Iris pigment epithelial cell (primary cell): ENCODE results near the gene FAM222B.
"Not testable (repeated sequence)": the region's sequence is repeated elsewhere in the genome, so short reads cannot be mapped to it uniquely, and the experiment has no call there.

Experiments used
- DNase-seq: peaks from one replicate; pipeline ENCODE4 v3.0.0-alpha.2; 2011; ENCODE audit warnings: low read depth

Gene FAM222B

DNA sequence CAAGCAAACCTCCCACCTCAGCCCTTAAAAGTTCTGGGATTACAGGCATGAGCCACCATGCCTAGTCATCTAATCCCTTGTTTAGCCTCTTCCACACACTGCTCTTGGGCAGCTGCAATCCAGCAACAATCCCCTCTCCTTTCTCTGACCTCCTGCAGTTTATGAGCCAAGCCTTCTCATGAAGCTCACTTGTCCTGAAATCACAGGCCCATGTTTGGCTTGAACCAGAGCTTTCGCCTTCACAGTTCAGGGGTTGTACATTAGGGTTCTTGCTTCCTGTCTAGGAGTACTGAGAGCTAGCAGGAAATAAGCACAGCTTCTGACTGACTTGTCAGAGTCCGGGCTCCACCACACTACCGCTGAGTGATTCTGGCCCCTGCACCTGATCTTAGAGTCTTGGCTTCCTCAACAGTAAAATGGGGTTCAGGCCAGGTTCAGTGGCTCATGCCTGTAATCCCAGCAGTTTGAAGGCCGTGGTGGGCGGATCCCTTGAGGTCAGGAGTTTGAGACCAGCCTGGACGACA lies 28.5 kb upstream of the FAM222B start:
- DNase-seq = peak; percentile 24

- DNase-seq = no peak
Observed at GRCh38 chr17:28867276-28867675, 24.7 kb upstream of the FAM222B start.

DNA sequence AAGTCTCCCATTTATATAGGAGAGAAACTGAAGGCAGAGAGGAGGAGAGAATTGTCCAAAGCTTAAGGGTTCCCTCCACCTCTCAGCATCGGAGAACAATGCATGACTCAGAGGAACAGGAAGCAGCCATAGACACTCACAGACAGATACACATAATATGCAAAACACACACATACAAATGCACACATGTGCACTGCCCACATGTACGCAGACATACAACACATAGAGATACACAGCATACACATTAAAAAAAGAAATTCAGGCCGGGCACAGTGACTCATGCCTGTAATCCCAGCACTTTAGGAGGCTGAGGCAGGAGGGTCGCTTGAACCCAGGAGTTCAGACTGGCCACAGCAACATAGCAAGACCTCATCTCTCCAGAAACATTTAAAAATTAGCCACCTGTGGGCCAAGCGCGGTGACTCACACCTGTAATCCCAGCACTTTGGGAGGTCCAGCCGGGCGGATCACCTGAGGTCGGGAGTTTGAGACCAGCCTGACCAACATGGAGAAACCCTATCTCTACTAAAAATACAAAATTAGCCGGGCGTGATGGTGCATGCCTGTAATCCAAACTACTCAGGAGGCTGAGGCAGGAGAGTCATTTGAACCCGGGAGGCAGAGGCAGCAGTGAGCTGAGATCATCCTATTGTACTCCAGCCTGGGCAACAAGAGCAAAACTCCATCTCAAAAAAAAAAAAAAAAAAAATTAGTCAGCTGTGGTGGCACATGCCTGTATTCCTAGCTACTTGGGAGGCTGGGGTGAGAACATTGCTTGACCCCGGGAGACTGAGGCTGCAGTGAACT lies 23.6 kb upstream of the FAM222B start:
- no peak for DNase-seq

DNA sequence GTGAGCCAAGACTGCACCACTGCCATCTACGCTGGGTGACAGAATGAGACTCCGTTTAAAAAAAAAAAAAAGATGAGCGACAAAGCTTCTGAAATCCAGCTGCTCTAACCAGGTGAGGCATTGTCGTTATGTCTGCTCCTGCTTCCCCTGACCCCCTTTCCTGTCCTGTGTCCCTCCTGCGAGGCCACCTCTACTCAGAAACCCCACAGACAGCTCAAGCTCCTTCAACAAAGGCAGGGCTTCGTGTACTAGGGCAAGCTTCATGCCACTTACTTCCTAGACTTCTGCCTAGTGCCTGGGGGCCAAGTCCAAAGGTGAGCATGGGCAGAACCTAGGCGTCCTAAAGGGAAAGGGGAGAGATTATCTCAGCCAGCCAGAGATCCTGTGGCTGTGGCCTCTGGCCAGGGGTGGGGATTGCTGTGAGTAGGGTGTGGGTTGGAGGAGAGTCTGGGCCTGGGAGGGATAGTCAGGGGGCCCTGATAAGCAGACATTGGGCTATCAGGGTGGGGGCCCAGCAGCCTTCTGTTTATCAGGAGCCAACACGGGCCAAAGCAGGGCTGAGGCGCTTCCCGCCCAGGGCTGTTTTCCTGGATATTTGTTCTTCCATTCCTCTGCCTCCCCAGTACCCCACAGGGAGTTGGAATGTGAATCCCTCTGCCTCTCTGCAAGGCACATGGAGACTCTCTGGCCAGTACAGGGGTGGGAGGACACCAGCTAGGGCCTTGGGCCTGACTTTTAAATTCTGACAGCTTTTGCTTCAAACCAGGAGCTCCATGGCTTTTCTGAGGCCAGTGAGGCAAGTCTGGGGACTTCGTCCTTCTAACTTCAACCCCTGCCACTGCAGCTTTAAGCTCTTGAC lies 22.6 kb upstream of the FAM222B start:
- DNase-seq = no peak

- DNase-seq = no peak
Observed at GRCh38 chr17:28863953-28864352, 21.4 kb upstream of the FAM222B start.

GRCh38 chr17:28862561-28862960 lies 20.0 kb upstream of the FAM222B start:
- no peak for DNase-seq

- no peak for DNase-seq
Observed at GRCh38 chr17:28861393-28862203, 19.0 kb upstream of the FAM222B start.

- no peak for DNase-seq
Observed at GRCh38 chr17:28860363-28860808, 17.8 kb upstream of the FAM222B start.

- no peak for DNase-seq
Observed at GRCh38 chr17:28858801-28859355, 16.3 kb upstream of the FAM222B start.

DNA sequence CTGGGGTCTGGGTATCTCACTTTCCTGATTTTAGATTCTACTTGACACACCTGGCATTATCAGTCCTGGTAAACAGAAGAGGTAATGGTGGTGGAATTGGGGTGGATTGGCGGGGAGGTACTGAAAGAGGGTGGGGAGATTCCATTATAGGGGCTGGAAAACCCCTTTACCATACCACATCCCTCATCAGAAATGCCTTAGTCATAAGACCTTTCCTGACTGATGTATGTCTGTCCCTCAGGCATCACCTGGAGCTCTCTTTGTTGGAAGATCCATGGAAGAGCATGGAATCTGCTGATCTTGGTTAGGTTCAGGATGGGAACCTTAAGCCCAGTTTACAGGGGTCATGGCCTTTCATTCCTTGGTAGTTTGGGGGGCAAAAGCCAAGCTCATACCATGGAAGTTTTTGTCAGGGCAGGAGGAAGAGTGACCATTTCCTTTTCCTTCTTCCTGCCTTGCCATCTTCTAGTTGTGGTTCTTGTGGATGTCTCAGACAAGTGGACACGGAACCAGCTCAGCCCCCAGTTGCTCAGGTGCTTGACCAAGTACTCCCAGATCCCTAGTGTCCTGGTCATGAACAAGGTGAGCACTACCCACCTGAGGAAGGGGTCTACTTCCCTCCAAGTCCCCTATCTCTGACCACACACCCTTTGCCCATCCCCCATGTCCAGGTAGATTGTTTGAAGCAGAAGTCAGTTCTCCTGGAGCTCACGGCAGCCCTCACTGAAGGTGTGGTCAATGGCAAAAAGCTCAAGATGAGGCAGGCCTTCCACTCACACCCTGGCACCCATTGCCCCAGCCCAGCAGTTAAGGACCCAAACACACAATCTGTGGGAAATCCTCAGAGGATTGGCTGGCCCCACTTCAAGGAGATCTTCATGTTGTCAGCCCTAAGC lies 15.6 kb upstream of the FAM222B start:
- no peak for DNase-seq

DNA sequence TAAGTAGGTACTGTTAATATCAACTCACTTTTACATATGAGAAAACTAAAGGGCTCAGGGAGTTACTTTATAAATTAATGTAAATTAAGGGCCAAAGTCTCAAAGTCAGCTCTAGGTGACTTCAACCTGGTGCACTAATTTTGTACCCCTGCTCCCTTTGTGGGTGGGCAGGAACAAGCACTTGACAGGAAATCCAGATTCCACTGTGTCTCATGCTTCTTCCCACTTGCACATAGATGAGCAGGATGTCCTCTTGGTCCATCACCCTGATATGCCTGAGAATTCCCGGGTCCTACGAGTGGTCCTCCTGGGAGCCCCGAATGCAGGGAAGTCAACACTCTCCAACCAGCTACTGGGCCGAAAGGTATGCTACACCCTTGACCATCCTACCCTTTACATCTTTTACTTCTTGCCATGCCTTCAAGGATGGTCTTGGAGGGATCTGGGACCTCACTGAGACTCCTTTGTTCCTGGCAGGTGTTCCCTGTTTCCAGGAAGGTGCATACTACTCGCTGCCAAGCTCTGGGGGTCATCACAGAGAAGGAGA lies 13.5 kb upstream of the FAM222B start:
- DNase-seq = no peak

GRCh38 chr17:28855336-28855679 lies 12.7 kb upstream of the FAM222B start:
- no peak for DNase-seq

GRCh38 chr17:28854457-28855335 lies 12.1 kb upstream of the FAM222B start, which contains the start of gene ERAL1:
TSS of gene ERAL1 (plus strand) at chr17:28855016. CDS start at chr17:28855035, 19 bp downstream.
- DNase-seq = peak; percentile 94

- DNase-seq = no peak
Observed at GRCh38 chr17:28853295-28853694, 10.7 kb upstream of the FAM222B start.

- no peak for DNase-seq
Observed at GRCh38 chr17:28849281-28849680, 6.7 kb upstream of the FAM222B start.

GRCh38 chr17:28848667-28849066 lies 6.1 kb upstream of the FAM222B start:
- not testable (repeated sequence) for DNase-seq

DNA sequence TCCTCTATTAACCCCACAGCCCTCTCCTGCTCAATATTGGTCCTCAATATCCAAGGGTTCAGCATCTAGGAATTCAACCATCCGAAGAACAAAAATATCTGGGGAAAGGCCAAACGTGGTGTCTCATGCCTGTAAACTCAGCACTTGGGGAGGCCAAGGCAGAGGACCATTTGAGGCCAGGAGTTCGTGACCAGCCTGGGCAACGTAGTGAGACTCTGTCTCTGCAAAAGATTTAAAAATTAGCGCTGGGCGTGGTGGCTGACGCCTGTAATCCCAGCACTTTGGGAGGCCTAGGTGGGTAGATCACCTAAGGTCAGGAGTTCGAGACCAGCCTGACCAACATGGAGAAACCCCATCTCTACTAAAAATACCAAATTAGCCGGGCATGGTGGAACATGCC lies 4.1 kb upstream of the FAM222B start:
- DNase-seq = not testable (repeated sequence)

- DNase-seq = no peak
Observed at GRCh38 chr17:28846231-28846630, 3.6 kb upstream of the FAM222B start.

GRCh38 chr17:28843816-28844148 lies 1.2 kb upstream of the FAM222B start:
- no peak for DNase-seq
